Measurements from ENCODE around the gene VAMP2. TPM values are rescaled to one million over a fixed set of nuclear protein-coding genes. Genes with fewer than 3 reads are reported as not detected.

VAMP2 gene
- polyA plus RNA-seq, 1 donor from 2014 or later, result 98.3 TPM

- no peak overlapping the region for H2AFZ ChIP-seq (ENCODE audit: low read depth, low read length)
- no peaks in the 10 kb centered on the region for H3K79me2 ChIP-seq (replicated peaks; ENCODE audit: insufficient read depth, low read length)
- H3K27ac ChIP-seq (ENCODE audit: low read length), result no peak overlapping the region
- H3K9ac ChIP-seq (ENCODE audit: low read length), result no peak overlapping the region
- H4K20me1 ChIP-seq (ENCODE audit: insufficient read depth), result no peaks in the 10 kb centered on the region
- no peak overlapping the region for H3K4me2 ChIP-seq (ENCODE audit: low read length)
- H3K9me3 ChIP-seq (ENCODE audit: low read length), result no peaks in the 10 kb centered on the region
- no peak for TF ChIP-seq SMC3 (conservative IDR thresholded peaks at IDR 0.05; ENCODE audit: poor library complexity)
- no peak for TF ChIP-seq CTCF (IDR thresholded peaks at IDR 0.05; ENCODE audit: poor library complexity, severe bottlenecking)
- TF ChIP-seq TAF1 (IDR thresholded peaks at IDR 0.05; ENCODE audit: low read depth), result no peak
- no peak for TF ChIP-seq EP300 (conservative IDR thresholded peaks at IDR 0.05; ENCODE audit: poor library complexity, severe bottlenecking)
- no peak for TF ChIP-seq MXI1 (conservative IDR thresholded peaks at IDR 0.05; ENCODE audit: poor library complexity, severe bottlenecking)
- no peak for TF ChIP-seq REST (IDR thresholded peaks at IDR 0.05; ENCODE audit: borderline replicate concordance)
- TF ChIP-seq EZH2 (IDR thresholded peaks at IDR 0.05; ENCODE audit: borderline replicate concordance, insufficient read depth, low read length, poor library complexity, severe bottlenecking), result no peak
- no peak for TF ChIP-seq RAD21 (conservative IDR thresholded peaks at IDR 0.05)
- no peak for TF ChIP-seq POLR2AphosphoS5 (IDR thresholded peaks at IDR 0.05)
- no peak overlapping the region for H3K4me3 ChIP-seq (ENCODE audit: low read length)
- H3K27me3 ChIP-seq (ENCODE audit: insufficient read depth, low read depth, low read length), result peaks cover 4% of the 10 kb centered on the region
- no peaks in the 10 kb centered on the region for H3F3A ChIP-seq (ENCODE audit: insufficient read depth, low read length, poor library complexity, severe bottlenecking)
- H3K9me2 ChIP-seq (ENCODE audit: insufficient read depth, low read length), result no peaks in the 10 kb centered on the region
- no peaks in the 10 kb centered on the region for H3K36me3 ChIP-seq (ENCODE audit: insufficient read depth, low read length)
These were observed 30.8 kb downstream of the VAMP2 start for GRCh38 chr17:8131844-8132441.

GRCh38 chr17:8128125-8128784 is 34.5 kb downstream of the VAMP2 start:
- Histone ChIP-seq H3K27me3 (ENCODE audit: insufficient read depth, low read depth, low read length) (peaks cover 26% of the 10 kb centered on the region), H3K79me2 (replicated peaks; ENCODE audit: insufficient read depth, low read length) (no peaks in the 10 kb centered on the region), H3K36me3 (ENCODE audit: insufficient read depth, low read length) (no peaks in the 10 kb centered on the region), H3F3A (ENCODE audit: insufficient read depth, low read length, poor library complexity, severe bottlenecking) (no peaks in the 10 kb centered on the region), H3K9me3 (ENCODE audit: low read length) (no peaks in the 10 kb centered on the region), H3K4me2 (ENCODE audit: low read length) (no peak overlapping the region), H3K27ac (ENCODE audit: low read length) (no peak overlapping the region), H2AFZ (ENCODE audit: low read depth, low read length) (no peak overlapping the region), H4K20me1 (ENCODE audit: insufficient read depth) (no peaks in the 10 kb centered on the region), H3K9ac (ENCODE audit: low read length) (peak overlapping the region; percentile 21), H3K4me3 (ENCODE audit: low read length) (no peak overlapping the region), H3K9me2 (ENCODE audit: insufficient read depth, low read length) (no peaks in the 10 kb centered on the region)
- TF ChIP-seq EZH2 (IDR thresholded peaks at IDR 0.05; ENCODE audit: borderline replicate concordance, insufficient read depth, low read length, poor library complexity, severe bottlenecking) (no peak), SMC3 (conservative IDR thresholded peaks at IDR 0.05; ENCODE audit: poor library complexity) (no peak), MXI1 (conservative IDR thresholded peaks at IDR 0.05; ENCODE audit: poor library complexity, severe bottlenecking) (no peak), POLR2AphosphoS5 (IDR thresholded peaks at IDR 0.05) (no peak), REST (IDR thresholded peaks at IDR 0.05; ENCODE audit: borderline replicate concordance) (no peak), RAD21 (conservative IDR thresholded peaks at IDR 0.05) (no peak), EP300 (conservative IDR thresholded peaks at IDR 0.05; ENCODE audit: poor library complexity, severe bottlenecking) (no peak), TAF1 (IDR thresholded peaks at IDR 0.05; ENCODE audit: low read depth) (no peak), CTCF (IDR thresholded peaks at IDR 0.05; ENCODE audit: poor library complexity, severe bottlenecking) (no peak)
